ENCODE results near the gene NEFH. TPM values are rescaled to one million over a fixed set of nuclear protein-coding genes. Genes with fewer than 3 reads are reported as not detected.

Gene NEFH
- total RNA-seq, 1 experiment from 2014 or later: not detected

GRCh38 chr22:29443452-29443851 is 36.6 kb upstream of the NEFH start:
- RAD21 ChIA-PET (ENCODE audit: low non-redundant PET in 1 of 2, low total read pairs in 2 of 2, uncharacterized antibody in 2 of 2, unreplicated experiment in 2 of 2): no interaction called here
- no peak for TF ChIP-seq ZBTB33 (IDR thresholded peaks at IDR 0.05; ENCODE audit: extremely low read depth, insufficient replicate concordance, low read length)
- TF ChIP-seq EZH2phosphoT487 (IDR thresholded peaks at IDR 0.05; ENCODE audit: borderline replicate concordance): no peak
- no peak for TF ChIP-seq POLR2A (IDR thresholded peaks at IDR 0.05; ENCODE audit: borderline replicate concordance, extremely low read depth, insufficient read depth, insufficient read length)
- TF ChIP-seq TCF7L2 (IDR thresholded peaks at IDR 0.05; ENCODE audit: borderline replicate concordance, extremely low read depth, insufficient read depth, insufficient read length): no peak
- no peak for TF ChIP-seq SRF (IDR thresholded peaks at IDR 0.05; ENCODE audit: low read depth)
- no peak for TF ChIP-seq ATF3 (IDR thresholded peaks at IDR 0.05)
- TF ChIP-seq JUND (IDR thresholded peaks at IDR 0.05): no peak
- TF ChIP-seq REST (IDR thresholded peaks at IDR 0.05; ENCODE audit: low read depth): no peak
- no peak for TF ChIP-seq ZFX (IDR thresholded peaks at IDR 0.05)
- TF ChIP-seq YY1 (IDR thresholded peaks at IDR 0.05; ENCODE audit: extremely low read depth, insufficient replicate concordance, low read depth, low read length): no peak
- Histone ChIP-seq H3K4me3 (replicated peaks in 1 of 2; ENCODE audit: low read depth in 1 of 2, low read length in 2 of 2) (no peak overlapping the region), H3K27me3 (ENCODE audit: insufficient read depth, low read length) (no peaks in the 10 kb centered on the region), H3K4me2 (ENCODE audit: low read length) (no peak overlapping the region), H3K36me3 (ENCODE audit: control insufficient read depth in 1 of 2, insufficient read depth in 2 of 2, low read length in 2 of 2) (no peaks in the 10 kb centered on the region), H2AFZ (ENCODE audit: low read depth, low read length, poor library complexity, severe bottlenecking) (no peak overlapping the region), H3K79me2 (ENCODE audit: insufficient read depth, low read length) (no peaks in the 10 kb centered on the region), H3K27ac (ENCODE audit: low read depth, low read length) (no peak overlapping the region), H3K9me2 (ENCODE audit: insufficient read depth) (no peaks in the 10 kb centered on the region), H3K4me1 (ENCODE audit: control insufficient read depth in 1 of 2, insufficient read depth in 2 of 2, low read length in 2 of 2) (no peaks in the 10 kb centered on the region), H4K20me1 (ENCODE audit: insufficient read depth) (no peaks in the 10 kb centered on the region), H3K9ac (ENCODE audit: low read length) (no peak overlapping the region), H3K9me3 (ENCODE audit: control insufficient read depth in 1 of 2, insufficient read depth in 1 of 2, low read depth in 1 of 2, low read length in 2 of 2) (no peaks in the 10 kb centered on the region)
- DNase-seq (ENCODE audit: low read depth, low spot score) (no peak), ATAC-seq (no peak)
- BruUV-seq (replicated peaks): no TSS peak
- intact Hi-C loops (cut with micrococcal nuclease): no loop called here
- POLR2A ChIA-PET: no interaction called here
- CTCF ChIA-PET: no interaction called here
